GM18505 (cell line): Measurements from ENCODE around the gene AKAP14.
"Not testable (repeated sequence)": the region's sequence is repeated elsewhere in the genome, so short reads cannot be mapped to it uniquely, and the experiment has no call there.

Source experiments
- ATAC-seq: cut with Tn5 transposase; IDR thresholded peaks from one replicate; pipeline ENCODE4 v1.9.1; 2021; ENCODE audit not compliant: unreplicated experiment
- POLR2A ChIP-seq: IDR thresholded peaks from 4 replicates; pipeline ENCODE4 v1.6.1; 2011; ENCODE audit warnings: borderline replicate concordance; ENCODE audit not compliant: insufficient read depth, insufficient read length; ENCODE audit errors: extremely low read depth

Gene AKAP14

DNA sequence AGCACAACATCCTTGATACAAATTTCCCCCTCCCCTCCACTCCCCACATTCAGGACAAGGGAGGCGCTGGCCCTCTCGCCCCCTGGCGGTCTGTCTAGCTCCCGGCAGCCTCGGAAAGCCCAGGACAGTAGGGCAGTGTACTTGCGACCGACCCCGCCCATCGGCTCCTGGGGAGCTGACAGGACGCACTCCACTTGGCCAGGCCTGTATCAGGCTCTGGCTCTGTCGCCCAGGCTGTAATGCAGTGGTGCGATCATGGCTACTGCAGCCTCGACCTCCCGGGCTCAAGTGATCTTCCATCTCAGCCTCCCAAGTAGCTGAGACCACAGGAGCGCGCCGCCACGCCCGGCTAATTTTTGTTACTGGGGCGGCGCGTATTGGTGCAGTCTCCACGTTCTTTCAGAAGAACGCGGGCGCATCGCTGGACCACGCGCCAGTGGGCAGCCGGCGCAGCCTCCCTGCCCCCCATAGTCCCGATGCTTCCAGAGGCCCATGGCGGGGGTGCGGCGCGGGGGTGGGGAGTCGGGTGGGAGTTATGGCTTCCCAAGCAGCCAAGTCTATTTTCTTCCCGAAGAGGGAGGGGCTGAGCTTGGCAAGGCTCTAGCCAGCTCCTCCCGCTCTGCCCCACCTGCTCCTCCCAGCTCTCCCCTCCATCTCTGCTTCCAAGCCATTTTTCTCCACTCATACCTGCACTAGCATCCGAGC lies 7.8 kb upstream of the AKAP14 start:
- ATAC-seq = peak; percentile 93
- no peak for TF ChIP-seq POLR2A

DNA sequence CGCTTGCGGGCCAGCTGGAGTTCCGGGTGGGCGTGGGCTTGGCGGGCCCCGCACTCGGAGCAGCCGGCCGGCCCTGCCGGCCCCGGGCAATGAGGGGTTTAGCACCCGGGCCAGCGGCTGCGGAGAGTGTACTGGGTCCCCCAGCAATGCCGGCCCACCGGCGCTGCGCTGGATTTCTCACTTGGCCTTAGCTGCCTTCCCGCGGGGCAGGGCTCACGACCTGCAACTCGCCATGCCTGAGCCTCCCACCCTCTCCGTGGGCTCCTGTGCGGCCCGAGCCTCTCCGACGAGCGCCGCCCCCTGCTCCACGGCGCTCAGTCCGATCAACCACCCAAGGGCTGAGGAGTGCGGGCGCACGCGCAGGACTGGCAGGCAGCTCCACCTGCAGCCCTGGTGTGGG lies 5.1 kb upstream of the AKAP14 start:
- ATAC-seq = not testable (repeated sequence)

DNA sequence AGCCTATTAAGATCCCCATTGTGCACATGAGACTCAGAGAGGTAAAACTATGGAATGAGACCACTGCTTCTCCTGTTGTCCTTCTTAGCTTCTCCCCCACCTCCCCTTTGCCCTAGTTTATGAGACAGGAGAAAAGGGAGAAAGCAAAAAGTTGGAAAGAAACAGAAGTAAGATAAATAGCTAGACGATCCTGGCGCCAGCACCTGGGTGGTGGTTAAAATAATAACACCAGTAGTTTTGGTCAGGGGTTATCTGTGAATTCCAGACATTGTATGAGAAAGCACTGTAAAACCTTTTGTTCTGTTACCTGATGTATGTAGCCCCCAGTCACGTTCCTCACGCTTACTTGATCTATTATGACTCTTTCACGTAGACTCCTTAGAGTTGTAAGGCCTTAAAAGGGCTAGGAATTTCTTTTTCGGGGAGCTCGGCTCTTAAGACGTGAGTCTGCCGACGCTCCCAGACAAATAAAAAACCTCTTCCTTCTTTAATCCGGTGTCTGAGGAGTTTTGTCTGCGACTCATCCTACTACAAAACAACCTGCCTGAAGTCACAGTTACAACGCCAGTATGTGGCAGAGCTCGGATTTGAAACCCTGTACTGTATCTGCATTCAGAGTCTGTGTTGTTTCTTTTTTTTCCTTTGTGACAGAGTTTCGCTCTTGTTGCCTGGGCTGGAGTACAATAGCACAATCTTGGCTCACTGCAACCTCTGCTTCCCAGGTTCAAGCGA lies 3.6 kb upstream of the AKAP14 start:
- ATAC-seq = not testable (repeated sequence)

DNA sequence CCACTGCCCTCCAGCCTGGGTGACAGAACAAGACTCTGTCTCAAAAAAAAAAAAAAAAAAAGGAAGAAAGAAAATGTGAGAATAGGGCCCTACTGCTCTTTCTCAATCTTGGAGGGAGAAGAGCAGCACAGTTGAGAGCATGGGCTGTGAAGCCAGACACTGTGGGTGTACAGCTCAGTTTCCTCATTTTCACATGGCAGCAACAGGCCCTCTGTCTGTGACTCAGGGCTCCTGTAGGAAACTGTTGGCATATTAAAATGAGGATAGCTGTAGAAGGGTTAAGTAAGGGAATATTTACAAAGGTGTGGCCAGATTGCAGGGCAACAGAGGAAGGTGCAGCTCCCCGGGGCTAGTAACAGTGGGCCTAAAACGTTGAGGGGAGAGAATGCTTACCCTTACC lies 3.4 kb downstream of the AKAP14 start:
- ATAC-seq = no peak

DNA sequence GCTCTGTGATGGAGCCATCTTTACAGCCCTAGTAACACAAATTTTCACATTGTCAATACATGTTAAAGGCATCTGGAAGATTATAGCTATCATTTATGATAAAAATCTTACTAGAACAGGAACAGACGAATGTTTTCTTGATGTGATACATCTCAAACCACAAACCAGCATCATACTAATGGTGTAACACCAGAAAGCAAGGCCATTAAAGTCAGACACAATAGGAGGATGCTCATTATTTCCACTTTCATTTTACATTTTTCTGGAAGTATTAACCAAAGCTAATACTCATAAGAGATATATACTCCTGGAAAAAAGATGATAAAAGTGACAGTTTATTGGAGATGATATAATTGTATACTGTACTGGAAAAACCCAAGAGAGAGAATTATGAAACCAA lies 5.3 kb downstream of the AKAP14 start:
- TF ChIP-seq POLR2A = no peak
- ATAC-seq = no peak

More for the DNA sequence above, 3.4 kb downstream of the AKAP14 start:
- no peak for TF ChIP-seq POLR2A

DNA sequence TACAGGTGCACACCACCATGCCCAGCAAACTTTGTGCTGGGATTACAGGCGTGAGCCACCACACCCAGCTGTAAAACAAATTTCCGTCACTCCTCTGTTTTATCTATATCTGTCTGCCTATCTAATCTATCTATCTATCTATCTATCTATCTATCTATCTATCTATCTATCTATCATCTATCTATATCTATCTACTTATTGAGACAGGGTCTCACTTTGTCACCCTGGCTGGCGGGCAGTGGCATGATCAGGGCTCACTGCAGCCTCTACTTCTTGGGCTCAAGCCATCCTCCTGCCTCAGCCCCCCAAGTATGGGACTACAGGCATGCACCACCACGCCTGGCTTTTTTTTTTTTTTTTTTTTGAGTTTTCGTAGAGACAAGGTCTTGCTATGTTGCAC lies 20.6 kb downstream of the AKAP14 start:
- ATAC-seq = no peak
- no peak for TF ChIP-seq POLR2A

DNA sequence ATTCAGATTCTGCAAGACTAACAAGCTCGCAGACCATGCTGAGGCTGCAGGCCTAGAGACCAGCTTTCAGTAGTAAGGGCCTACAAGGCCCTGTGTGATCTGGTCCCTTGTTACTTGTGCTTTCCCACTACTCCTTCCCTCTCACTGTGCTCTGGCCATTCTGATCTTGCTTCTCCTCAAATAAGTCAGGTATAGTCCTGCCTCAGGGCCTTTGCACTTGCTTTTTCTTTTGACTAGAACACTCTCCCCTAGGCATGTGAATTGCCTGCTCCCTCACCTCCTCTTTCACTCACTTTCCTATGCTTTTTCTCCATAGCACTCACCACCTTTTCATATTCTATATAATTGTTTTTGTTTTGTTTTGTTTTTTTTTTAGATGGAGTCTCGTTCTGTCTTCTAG lies 22.2 kb downstream of the AKAP14 start:
- TF ChIP-seq POLR2A = no peak
- ATAC-seq = no peak

DNA sequence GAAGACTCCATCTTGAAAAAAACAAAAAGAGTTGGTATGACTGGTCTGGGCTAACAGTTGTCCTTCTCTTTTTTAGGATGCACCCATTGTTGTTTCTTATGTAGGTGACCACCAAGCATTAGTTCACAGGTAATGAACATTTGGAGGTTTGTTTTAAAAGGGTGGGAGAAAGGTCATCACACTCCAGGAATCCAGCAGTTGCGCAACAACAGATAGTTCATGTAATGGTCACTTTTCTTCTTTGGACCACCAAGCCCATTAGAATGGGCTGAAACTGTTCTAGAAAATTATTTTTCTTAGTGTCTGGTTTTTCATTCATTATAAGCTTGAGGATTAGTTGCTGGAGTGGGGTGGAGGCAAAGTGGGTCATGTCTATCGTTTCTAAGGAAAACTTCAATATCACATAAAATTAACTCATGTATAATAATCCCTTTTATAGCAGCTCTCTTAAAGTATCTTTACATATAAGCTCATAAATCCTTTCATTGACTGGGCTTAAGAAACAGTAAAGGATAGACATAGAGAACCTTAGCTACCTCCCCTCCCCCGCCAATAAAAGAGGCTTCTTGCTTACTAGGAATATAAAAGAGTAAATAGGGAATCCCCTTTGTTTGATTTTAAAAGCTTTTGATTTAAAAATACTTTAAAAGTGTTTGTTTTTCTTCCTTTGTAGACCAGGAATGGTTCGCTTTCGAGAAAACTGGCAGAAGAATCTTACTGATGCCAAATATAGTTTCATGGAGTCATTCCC lies 24.3 kb downstream of the AKAP14 start:
- no peak for TF ChIP-seq POLR2A
- ATAC-seq = no peak

DNA sequence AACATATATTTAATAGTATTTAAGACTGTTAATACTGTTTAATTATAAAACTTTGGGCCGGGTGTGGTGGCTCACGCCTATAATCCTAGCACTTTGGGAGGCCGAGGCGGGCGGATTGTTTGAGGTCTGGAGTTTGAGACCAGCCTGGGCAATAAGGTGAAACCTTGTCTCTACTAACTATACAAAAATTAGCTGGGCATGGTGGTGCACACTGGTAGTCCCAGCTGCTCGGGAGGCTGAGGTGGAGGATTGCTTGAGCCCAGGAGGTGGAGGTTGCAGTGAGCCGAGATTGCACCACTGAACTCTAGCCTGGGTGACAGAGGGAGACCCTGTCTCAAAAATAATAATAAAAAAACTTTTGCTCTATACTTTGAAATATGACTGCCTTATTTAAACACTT lies 26.7 kb downstream of the AKAP14 start:
- not testable (repeated sequence) for ATAC-seq

DNA sequence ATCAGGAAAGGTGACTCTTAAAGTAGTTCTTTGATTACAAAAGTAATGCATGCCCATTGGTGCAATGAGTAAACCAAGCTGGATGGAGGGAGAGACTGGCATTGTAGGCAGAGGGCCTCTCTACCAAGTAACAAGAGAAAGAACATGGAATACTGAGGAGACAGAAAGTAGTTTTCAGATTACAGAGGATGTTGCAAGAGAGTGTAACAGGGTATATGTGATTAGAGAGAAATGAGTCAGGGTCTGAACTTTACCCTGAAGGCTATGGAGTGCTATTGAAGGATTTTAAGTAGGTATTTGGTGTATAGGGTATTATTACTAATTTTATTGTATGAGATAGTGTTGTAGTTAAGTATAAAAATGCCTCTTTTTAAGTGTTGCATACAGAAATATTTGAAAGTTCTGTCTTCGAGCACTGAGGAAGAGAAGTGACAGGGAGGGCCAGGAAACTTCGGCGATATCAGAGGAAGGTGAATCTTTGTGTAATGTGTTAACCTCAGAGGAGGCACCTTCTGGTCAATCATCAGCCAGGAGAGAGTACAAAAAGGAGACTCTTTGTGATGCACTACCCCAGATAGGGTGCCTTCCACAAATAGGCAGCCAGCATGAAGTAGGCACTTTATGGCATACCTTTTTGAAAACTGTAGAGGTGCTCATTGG lies 39.7 kb downstream of the AKAP14 start:
- no peak for ATAC-seq
- TF ChIP-seq POLR2A = no peak

DNA sequence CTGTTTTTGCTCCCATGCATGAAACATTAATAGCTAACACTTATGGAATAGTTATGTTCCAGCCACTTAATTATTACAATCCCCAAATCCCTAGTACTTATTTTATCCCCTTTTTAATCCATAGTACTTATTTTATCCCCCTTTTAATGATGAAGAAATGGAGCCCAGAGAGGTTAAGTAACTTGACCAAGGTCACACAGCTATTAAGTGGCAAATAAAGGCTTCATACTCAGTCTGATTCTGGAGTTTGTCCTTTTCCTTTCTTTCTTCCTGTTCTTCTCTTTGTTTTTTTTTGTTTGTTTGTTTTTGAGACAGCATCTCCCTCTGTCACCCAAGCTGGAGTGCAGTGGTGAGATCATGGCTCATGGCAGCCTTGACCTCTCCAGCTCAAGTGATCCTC lies 45.6 kb downstream of the AKAP14 start:
- no peak for ATAC-seq
- no peak for TF ChIP-seq POLR2A

DNA sequence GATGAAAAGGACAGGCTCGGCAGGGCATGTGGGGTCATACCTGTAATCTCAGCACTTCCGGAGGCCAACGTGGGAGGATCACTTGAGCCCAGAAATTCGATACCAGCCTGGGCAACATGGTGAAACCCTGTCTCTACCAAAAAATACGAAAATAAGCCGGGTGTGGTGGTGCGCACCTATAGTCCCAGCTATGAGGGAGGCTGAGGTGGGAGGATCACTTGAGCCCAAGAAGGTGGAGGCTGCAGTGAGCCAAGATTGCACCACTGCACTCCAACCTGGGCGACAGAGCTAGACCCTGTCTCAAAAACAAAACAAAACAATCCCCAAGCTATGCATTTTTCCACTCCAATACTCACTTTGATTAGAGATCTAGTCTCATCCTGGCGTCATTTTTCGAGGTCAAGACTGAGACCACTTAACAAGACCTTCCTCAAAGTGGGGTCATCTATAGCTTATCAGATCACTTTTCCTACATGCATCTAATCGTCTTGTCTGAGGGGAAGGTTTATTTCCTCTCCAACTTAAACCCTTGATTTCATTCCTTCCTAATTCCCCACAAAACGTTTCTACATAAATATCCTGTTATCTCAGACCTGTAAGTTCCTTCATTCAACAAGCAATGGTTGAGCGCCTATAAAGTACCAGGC lies 46.6 kb downstream of the AKAP14 start:
- TF ChIP-seq POLR2A = no peak
- no peak for ATAC-seq

DNA sequence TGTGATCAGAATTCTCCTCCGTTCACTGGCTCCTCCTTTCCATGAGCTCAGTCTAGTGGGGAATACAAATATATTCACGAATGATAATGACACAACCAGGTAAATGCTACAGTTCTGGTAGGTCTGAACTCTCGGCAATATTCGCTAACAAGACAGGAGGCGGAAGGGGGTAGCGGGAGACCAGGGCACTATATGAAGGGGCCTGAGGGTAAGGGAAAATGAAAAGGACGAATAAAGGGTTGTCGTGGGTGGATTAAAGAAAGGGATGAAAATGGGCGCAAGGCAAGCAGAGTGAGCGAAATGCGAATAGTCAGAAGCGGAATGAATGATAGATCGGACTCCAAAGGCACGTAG lies 47.1 kb downstream of the AKAP14 start:
- peak; percentile 14 for ATAC-seq
- TF ChIP-seq POLR2A = no peak
